HCT116 (cell line): Measurements from ENCODE around the gene SCFD2. TPM values are rescaled to one million over a fixed set of nuclear protein-coding genes. Genes with fewer than 3 reads are reported as not detected.
"Not testable (repeated sequence)": the region's sequence is repeated elsewhere in the genome, so short reads cannot be mapped to it uniquely, and the experiment has no call there.

Experiments
- ATAC-seq: fragments of 200-7000 bp; cut with Tn5 transposase; 2 replicates; pipeline ENCODE4 v1.9.1; 2020; ENCODE audit warnings: mild to moderate bottlenecking, moderate library complexity
- BruUV-seq: library from RNA; stranded (reverse); fragments of 400-500 nt; replicated peaks from 2 replicates; lab custom pipeline; 2021; lab: Mats Ljungman, UMichigan
- CTCF ChIA-PET: fragments of 300-600 bp; sonication (Branson Sonifier 250); formaldehyde crosslinking; loops from one replicate; lab custom pipeline; 2021; ENCODE audit warnings: antibody characterized with exemption; lab: Charles Lee
- POLR2A ChIA-PET: fragments of 300-600, 350-600 bp; sonication (Branson Sonifier 250); formaldehyde crosslinking; loops from one replicate; lab custom pipeline; 2021; ENCODE audit warnings: antibody characterized with exemption; lab: Charles Lee
- RAD21 ChIA-PET, 2 experiments: fragments of 300-600 bp; sonication (Branson Sonifier 250); formaldehyde crosslinking; loops; one replicate each; lab custom pipeline; 2023; ENCODE audit warnings: low total read pairs in 2 of 2; ENCODE audit not compliant: uncharacterized antibody in 2 of 2, unreplicated experiment in 2 of 2, low non-redundant PET in 1 of 2; lab: Charles Lee
- DNase-seq: peaks from one replicate; pipeline ENCODE4 v3.0.0-alpha.2; 2010; ENCODE audit warnings: low read depth, low spot score
- H2AFZ ChIP-seq: fragments of 200-600 bp; shearing (Covaris generic), sonication (generic); 2 replicates; pipeline ENCODE4 v1.6.1; 2017; ENCODE audit warnings: low read depth, mixed run types, mixed read lengths, antibody characterized with exemption, low read length; ENCODE audit not compliant: poor library complexity, severe bottlenecking
- H3K27ac ChIP-seq: 2 replicates; pipeline ENCODE4 v1.5.1; 2012; ENCODE audit warnings: low read depth, low read length
- H3K27me3 ChIP-seq: fragments of 200-600 bp; sonication (generic); 2 replicates; pipeline ENCODE4 v1.6.1; 2016; ENCODE audit warnings: mixed run types, low read length, mixed read lengths; ENCODE audit not compliant: insufficient read depth
- H3K36me3 ChIP-seq, 2 experiments: fragments of 200-500 bp in 1 of 2; fragments of 200-600 bp in 1 of 2; sonication (Bioruptor generic) in 1 of 2; sonication (generic) in 1 of 2; 2 replicates each; pipeline versions ENCODE4 v1.5.1 to v1.6.1; 2014 to 2016; ENCODE audit warnings: low read length in 2 of 2, inconsistent platforms in 1 of 2, mixed read lengths in 1 of 2, mixed run types in 1 of 2; ENCODE audit not compliant: insufficient read depth in 2 of 2, control insufficient read depth in 1 of 2
- H3K4me1 ChIP-seq, 2 experiments: fragments of 200-600 bp in 1 of 2; sonication (generic) in 1 of 2; 2 replicates each; pipeline versions ENCODE4 v1.5.1 to v1.6.1; 2012 to 2017; ENCODE audit warnings: low read length in 2 of 2, inconsistent platforms in 1 of 2, mild to moderate bottlenecking in 1 of 2, mixed read lengths in 1 of 2, mixed run types in 1 of 2, moderate library complexity in 1 of 2; ENCODE audit not compliant: insufficient read depth in 2 of 2, control insufficient read depth in 1 of 2
- H3K4me2 ChIP-seq: fragments of 200-600 bp; sonication (generic); 2 replicates; pipeline ENCODE4 v1.6.1; 2017; ENCODE audit warnings: mixed run types, low read length, mixed read lengths
- H3K4me3 ChIP-seq, 2 experiments: fragments of 200-600 bp in 1 of 2; sonication (generic) in 1 of 2; replicated peaks in 1 of 2; 2 replicates each; pipeline ENCODE4 v1.5.1; 2011 to 2016; ENCODE audit warnings: low read length in 2 of 2, control low read depth in 1 of 2, low read depth in 1 of 2, mild to moderate bottlenecking in 1 of 2, mixed read lengths in 1 of 2, mixed run types in 1 of 2
- H3K79me2 ChIP-seq: fragments of 200-600 bp; sonication (generic); 2 replicates; pipeline ENCODE4 v1.6.1; 2017; ENCODE audit warnings: mild to moderate bottlenecking, mixed run types, low read length, moderate library complexity, mixed read lengths; ENCODE audit not compliant: insufficient read depth
- H3K9ac ChIP-seq: fragments of 200-600 bp; sonication (generic); 2 replicates; pipeline ENCODE4 v1.6.1; 2016; ENCODE audit warnings: low read length, mixed read lengths
- H3K9me2 ChIP-seq: fragments of 200-600 bp; sonication (generic), shearing (Covaris generic); 2 replicates; pipeline ENCODE4 v1.6.1; 2017; ENCODE audit warnings: mixed run types, mild to moderate bottlenecking, moderate library complexity; ENCODE audit not compliant: insufficient read depth
- H3K9me3 ChIP-seq, 2 experiments: fragments of 200-500 bp in 1 of 2; fragments of 200-600 bp in 1 of 2; sonication (Bioruptor generic) in 1 of 2; sonication (generic) in 1 of 2; 2 replicates each; pipeline ENCODE4 v1.6.1; 2014 to 2017; ENCODE audit warnings: low read length in 2 of 2, mixed read lengths in 2 of 2, inconsistent platforms in 1 of 2, low read depth in 1 of 2, mild to moderate bottlenecking in 1 of 2, mixed run types in 1 of 2, moderate library complexity in 1 of 2; ENCODE audit not compliant: control insufficient read depth in 1 of 2, insufficient read depth in 1 of 2
- H4K20me1 ChIP-seq: fragments of 200-600 bp; sonication (generic), shearing (Covaris generic); 2 replicates; pipeline ENCODE4 v1.6.1; 2017; ENCODE audit warnings: mixed run types, mild to moderate bottlenecking, moderate library complexity; ENCODE audit not compliant: insufficient read depth
- CEBPB ChIP-seq: IDR thresholded peaks from 2 replicates; pipeline ENCODE4 v1.6.1; 2012; ENCODE audit warnings: low read depth
- EGR1 ChIP-seq: IDR thresholded peaks from 2 replicates; pipeline ENCODE4 v1.6.1; 2012; ENCODE audit warnings: low read depth
- ELF1 ChIP-seq: IDR thresholded peaks from 2 replicates; pipeline ENCODE4 v1.6.1; 2012; ENCODE audit warnings: low read depth, borderline replicate concordance
- EZH2phosphoT487 ChIP-seq: fragments of 200-600 bp; IDR thresholded peaks from 2 replicates; pipeline ENCODE4 v1.6.1; 2018; ENCODE audit warnings: antibody characterized with exemption, borderline replicate concordance
- FOSL1 ChIP-seq: IDR thresholded peaks from 2 replicates; pipeline ENCODE4 v1.6.1; 2012; ENCODE audit warnings: low read depth
- JUND ChIP-seq: IDR thresholded peaks from 2 replicates; pipeline ENCODE4 v1.6.1; 2012
- POLR2A ChIP-seq: IDR thresholded peaks from 2 replicates; pipeline ENCODE4 v1.7.0; 2011; ENCODE audit warnings: borderline replicate concordance; ENCODE audit not compliant: insufficient read depth, insufficient read length; ENCODE audit errors: extremely low read depth
- POLR2AphosphoS5 ChIP-seq: IDR thresholded peaks from 2 replicates; pipeline ENCODE4 v1.6.1; 2011; ENCODE audit warnings: mild to moderate bottlenecking, low read depth, low read length, moderate library complexity
- RAD21 ChIP-seq: IDR thresholded peaks from 2 replicates; pipeline ENCODE4 v1.6.1; 2012; ENCODE audit warnings: low read depth, mild to moderate bottlenecking
- SP1 ChIP-seq: IDR thresholded peaks from 2 replicates; pipeline ENCODE4 v1.6.1; 2012; ENCODE audit warnings: low read depth
- SRF ChIP-seq: IDR thresholded peaks from 2 replicates; pipeline ENCODE4 v1.6.1; 2012; ENCODE audit warnings: low read depth
- YY1 ChIP-seq: IDR thresholded peaks from 2 replicates; pipeline ENCODE4 v1.6.1; 2011; ENCODE audit warnings: low read length, low read depth, moderate library complexity, mild to moderate bottlenecking; ENCODE audit not compliant: insufficient replicate concordance; ENCODE audit errors: extremely low read depth
- ZNF274 ChIP-seq: fragments of 200-500 bp; sonication (Bioruptor generic); IDR thresholded peaks from 2 replicates; pipeline ENCODE4 v1.6.1; 2014; ENCODE audit warnings: mild to moderate bottlenecking, low read depth, low read length, inconsistent platforms
- intact Hi-C: fragments of 100-400 bp; cut with micrococcal nuclease; formaldehyde crosslinking; loops from 2 replicates; pipeline ENCODE4 v1.10.0; 2022
- total RNA-seq: library from RNA; stranded (reverse); gene quantifications from one replicate; pipeline ENCODE4 v1.2.1, GENCODE V29; 2021; ENCODE audit not compliant: unreplicated experiment
- TF ChIP-seq, protein P1 (sequence below): IDR thresholded peaks from 2 replicates; pipeline ENCODE4 v1.6.1; 2011; ENCODE audit warnings: mild to moderate bottlenecking, low read length, moderate library complexity; ENCODE audit not compliant: insufficient replicate concordance; ENCODE audit errors: extremely low read depth
- TF ChIP-seq, protein P2 (sequence below): IDR thresholded peaks from 2 replicates; pipeline ENCODE4 v1.6.1; 2012
- TF ChIP-seq, protein P3 (sequence below): IDR thresholded peaks from 2 replicates; pipeline ENCODE4 v1.6.1; 2012

SCFD2 gene
- total RNA-seq, 1 experiment from 2014 or later, result 13.6 TPM

DNA sequence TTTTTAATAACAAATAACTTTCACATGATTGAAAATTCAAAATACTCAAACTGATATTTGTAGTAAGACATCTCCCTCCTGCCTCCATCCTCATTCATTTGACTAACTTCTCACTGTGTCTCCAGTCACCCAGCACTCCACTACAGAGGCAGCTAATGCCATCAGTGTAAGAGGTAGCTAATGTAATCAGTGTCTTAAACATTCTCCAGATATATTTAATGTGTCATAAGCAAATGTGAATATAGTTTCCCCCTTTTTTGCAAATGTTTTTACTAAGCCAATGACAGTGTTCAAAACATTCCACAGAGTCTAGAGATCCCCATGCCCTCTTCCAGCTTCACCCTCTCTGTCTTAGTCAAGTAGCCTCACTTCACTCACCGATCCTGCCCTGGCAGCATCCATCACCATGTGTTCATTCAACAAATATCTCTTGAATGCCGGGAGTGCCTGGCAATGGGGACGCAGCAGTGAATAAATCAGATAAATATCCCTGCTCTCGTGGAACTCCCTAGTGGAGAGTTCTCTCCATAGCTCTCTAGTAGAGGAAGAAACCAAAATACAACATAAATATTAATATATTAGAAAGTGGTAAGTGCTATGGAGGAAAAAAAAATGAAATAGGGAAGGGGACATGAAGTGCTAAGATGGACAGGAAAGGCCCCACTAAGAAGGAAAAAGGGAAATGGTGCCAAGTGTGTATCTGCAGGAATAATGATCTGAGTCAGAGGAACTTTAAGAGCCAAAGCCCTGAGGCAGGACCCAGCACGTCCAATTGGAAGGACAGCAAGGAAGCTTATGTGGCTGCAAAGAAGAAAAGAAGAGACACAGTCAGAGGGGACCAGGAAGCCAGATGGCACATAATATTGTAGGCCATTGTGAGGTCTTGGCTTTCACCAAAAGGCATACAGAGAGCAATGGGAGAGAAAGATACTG lies 18.7 kb downstream of the SCFD2 start:
- no TSS peak for BruUV-seq
- Histone ChIP-seq H3K4me3 (no peak overlapping the region), H3K36me3 (no peaks in the 10 kb centered on the region), H3K9ac (no peak overlapping the region), H3K9me2 (no peaks in the 10 kb centered on the region), H4K20me1 (no peaks in the 10 kb centered on the region), H3K27me3 (no peaks in the 10 kb centered on the region), H3K9me3 (no peaks in the 10 kb centered on the region), H3K27ac (no peak overlapping the region), H3K4me1 (no peaks in the 10 kb centered on the region), H2AFZ (no peak overlapping the region), H3K79me2 (no peaks in the 10 kb centered on the region), H3K4me2 (no peak overlapping the region)
- intact Hi-C loops, result no loop called here
- POLR2A ChIA-PET, result no interaction called here
- no peak for ATAC-seq
- RAD21 ChIA-PET, result no interaction called here
- CTCF ChIA-PET, result no interaction called here
- TF ChIP-seq POLR2AphosphoS5, result no peak
- no peak for TF ChIP-seq EGR1
- no peak for TF ChIP-seq YY1
- no peak for TF ChIP-seq SRF
- no peak for TF ChIP-seq CEBPB
- TF ChIP-seq, protein P1, sequence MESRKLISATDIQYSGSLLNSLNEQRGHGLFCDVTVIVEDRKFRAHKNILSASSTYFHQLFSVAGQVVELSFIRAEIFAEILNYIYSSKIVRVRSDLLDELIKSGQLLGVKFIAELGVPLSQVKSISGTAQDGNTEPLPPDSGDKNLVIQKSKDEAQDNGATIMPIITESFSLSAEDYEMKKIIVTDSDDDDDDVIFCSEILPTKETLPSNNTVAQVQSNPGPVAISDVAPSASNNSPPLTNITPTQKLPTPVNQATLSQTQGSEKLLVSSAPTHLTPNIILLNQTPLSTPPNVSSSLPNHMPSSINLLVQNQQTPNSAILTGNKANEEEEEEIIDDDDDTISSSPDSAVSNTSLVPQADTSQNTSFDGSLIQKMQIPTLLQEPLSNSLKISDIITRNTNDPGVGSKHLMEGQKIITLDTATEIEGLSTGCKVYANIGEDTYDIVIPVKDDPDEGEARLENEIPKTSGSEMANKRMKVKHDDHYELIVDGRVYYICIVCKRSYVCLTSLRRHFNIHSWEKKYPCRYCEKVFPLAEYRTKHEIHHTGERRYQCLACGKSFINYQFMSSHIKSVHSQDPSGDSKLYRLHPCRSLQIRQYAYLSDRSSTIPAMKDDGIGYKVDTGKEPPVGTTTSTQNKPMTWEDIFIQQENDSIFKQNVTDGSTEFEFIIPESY, result no peak
- no peak for TF ChIP-seq RAD21
- no peak for TF ChIP-seq EZH2phosphoT487
- TF ChIP-seq ELF1, result no peak
- TF ChIP-seq FOSL1, result no peak
- TF ChIP-seq JUND, result no peak
- no peak for TF ChIP-seq SP1
- no peak for TF ChIP-seq ZNF274
- no peak for TF ChIP-seq POLR2A
- TF ChIP-seq, protein P2, sequence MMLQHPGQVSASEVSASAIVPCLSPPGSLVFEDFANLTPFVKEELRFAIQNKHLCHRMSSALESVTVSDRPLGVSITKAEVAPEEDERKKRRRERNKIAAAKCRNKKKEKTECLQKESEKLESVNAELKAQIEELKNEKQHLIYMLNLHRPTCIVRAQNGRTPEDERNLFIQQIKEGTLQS, result no peak
- TF ChIP-seq, protein P3, sequence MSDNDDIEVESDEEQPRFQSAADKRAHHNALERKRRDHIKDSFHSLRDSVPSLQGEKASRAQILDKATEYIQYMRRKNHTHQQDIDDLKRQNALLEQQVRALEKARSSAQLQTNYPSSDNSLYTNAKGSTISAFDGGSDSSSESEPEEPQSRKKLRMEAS, result no peak
- DNase-seq, result no peak

DNA sequence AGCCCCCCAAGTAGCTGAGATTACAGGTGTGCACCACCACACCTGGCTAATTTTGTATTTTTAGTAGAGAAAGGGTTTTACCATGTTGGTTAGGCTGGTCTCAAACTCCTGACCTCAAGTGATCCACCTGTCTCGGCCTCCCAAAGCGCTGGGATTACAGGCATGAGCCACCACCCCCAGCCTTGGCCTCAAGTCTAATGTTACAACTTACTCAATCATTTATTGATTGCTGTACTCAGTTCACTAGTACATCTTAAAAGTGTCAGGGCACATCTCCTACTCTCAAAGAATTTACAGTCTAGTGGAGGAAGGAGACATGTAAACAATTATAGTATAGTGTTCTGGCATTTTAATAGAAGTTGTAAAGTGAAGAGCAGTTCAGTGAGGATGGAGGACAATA lies 19.5 kb downstream of the SCFD2 start:
- H3K4me1 ChIP-seq, CTCF ChIA-PET, DNase-seq, H3K27me3 ChIP-seq, ATAC-seq, H3K4me2 ChIP-seq, BruUV-seq, intact Hi-C loops, H4K20me1 ChIP-seq, H3K9me2 ChIP-seq, H3K4me3 ChIP-seq, H3K27ac ChIP-seq, H3K9ac ChIP-seq, H3K79me2 ChIP-seq, RAD21 ChIA-PET, H3K36me3 ChIP-seq, H3K9me3 ChIP-seq, H2AFZ ChIP-seq, POLR2A ChIA-PET: not testable (repeated sequence)
